ENCODE measurements around the gene RFT1. TPM values are rescaled to one million over a fixed set of nuclear protein-coding genes. Genes with fewer than 3 reads are reported as not detected.

Gene RFT1
- total RNA-seq, 4 donors from 2014 or later, result 9.0 to 19.8 (median 10.8) TPM

GRCh38 chr3:53132347-53132746 lies 2.1 kb upstream of the RFT1 start:
- peak in 1 of 3 donors; percentile 64 for DNase-seq
- Histone ChIP-seq H3K4me1 (peaks cover 3 to 27% (median 5%) of the 10 kb centered on the region in 4 donors), H3K9me3 (no peaks in the 10 kb centered on the region), H3K27ac (no peak overlapping the region), H3K4me3 (no peak overlapping the region), H3K36me3 (no peaks in the 10 kb centered on the region), H3K27me3 (no peaks in the 10 kb centered on the region)
- TF ChIP-seq POLR2A (IDR thresholded peaks at IDR 0.05), result no peak
- TF ChIP-seq, protein P1, sequence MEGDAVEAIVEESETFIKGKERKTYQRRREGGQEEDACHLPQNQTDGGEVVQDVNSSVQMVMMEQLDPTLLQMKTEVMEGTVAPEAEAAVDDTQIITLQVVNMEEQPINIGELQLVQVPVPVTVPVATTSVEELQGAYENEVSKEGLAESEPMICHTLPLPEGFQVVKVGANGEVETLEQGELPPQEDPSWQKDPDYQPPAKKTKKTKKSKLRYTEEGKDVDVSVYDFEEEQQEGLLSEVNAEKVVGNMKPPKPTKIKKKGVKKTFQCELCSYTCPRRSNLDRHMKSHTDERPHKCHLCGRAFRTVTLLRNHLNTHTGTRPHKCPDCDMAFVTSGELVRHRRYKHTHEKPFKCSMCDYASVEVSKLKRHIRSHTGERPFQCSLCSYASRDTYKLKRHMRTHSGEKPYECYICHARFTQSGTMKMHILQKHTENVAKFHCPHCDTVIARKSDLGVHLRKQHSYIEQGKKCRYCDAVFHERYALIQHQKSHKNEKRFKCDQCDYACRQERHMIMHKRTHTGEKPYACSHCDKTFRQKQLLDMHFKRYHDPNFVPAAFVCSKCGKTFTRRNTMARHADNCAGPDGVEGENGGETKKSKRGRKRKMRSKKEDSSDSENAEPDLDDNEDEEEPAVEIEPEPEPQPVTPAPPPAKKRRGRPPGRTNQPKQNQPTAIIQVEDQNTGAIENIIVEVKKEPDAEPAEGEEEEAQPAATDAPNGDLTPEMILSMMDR (IDR thresholded peaks at IDR 0.05), result no peak

DNA sequence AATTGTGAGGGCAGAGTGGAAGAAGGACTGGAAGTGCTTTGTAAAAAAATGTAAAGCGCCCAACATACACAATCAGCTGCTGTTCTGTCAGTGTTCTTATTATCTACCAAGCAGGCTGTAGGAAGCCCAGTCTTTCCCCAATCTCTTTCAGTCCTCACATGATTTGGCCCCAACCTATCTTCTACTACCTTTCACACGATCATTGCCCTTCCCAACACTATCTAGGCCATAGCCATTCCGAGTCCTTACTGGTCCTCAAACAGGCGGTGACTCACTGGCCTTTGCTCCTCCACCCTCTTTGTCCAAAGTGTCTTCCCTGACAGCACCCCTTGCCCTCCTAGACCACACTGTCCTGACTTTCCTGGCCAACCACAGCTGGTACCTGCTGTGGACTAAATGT lies 861 bp upstream of the RFT1 start:
- no peaks in the 10 kb centered on the region for H3K9me3 ChIP-seq
- H3K27me3 ChIP-seq, result no peaks in the 10 kb centered on the region
- H3K36me3 ChIP-seq, result no peaks in the 10 kb centered on the region
- DNase-seq, result peak in 1 of 3 donors; percentile 70
- peak overlapping the region in 2 of 4 donors; percentile 75 to 87 for H3K4me3 ChIP-seq
- TF ChIP-seq, protein P1 (IDR thresholded peaks at IDR 0.05), result no peak
- peak in 1 of 2 donors; percentile 17 for TF ChIP-seq POLR2A (IDR thresholded peaks at IDR 0.05)
- peaks cover 3 to 27% (median 5%) of the 10 kb centered on the region in 4 donors for H3K4me1 ChIP-seq
- peak overlapping the region; percentile 80 to 91 (median 88) for H3K27ac ChIP-seq

- Histone ChIP-seq H3K4me3 (peak overlapping the region; percentile 63 to 87 (median 70)), H3K36me3 (peaks cover 0 to 16% (median 0%) of the 10 kb centered on the region in 3 donors), H3K27ac (peak overlapping the region in 1 of 4 donors; percentile 91), H3K4me1 (peaks cover 3 to 23% (median 5%) of the 10 kb centered on the region in 4 donors), H3K9me3 (no peaks in the 10 kb centered on the region), H3K27me3 (no peaks in the 10 kb centered on the region)
- no peak for DNase-seq
- TF ChIP-seq POLR2A (IDR thresholded peaks at IDR 0.05), result no peak
- TF ChIP-seq, protein P1 (IDR thresholded peaks at IDR 0.05), result no peak
These were observed 891 bp downstream of the RFT1 start for GRCh38 chr3:53129344-53129743.

- no peak for TF ChIP-seq POLR2A (IDR thresholded peaks at IDR 0.05)
- TF ChIP-seq, protein P1 (IDR thresholded peaks at IDR 0.05), result no peak
- no peaks in the 10 kb centered on the region for H3K27me3 ChIP-seq
- peaks cover 0 to 44% (median 0%) of the 10 kb centered on the region in 3 donors for H3K36me3 ChIP-seq
- no peak overlapping the region for H3K27ac ChIP-seq
- peaks cover 3 to 22% (median 5%) of the 10 kb centered on the region in 4 donors for H3K4me1 ChIP-seq
- no peaks in the 10 kb centered on the region for H3K9me3 ChIP-seq
- no peak for DNase-seq
- no peak overlapping the region for H3K4me3 ChIP-seq
These were observed 3.6 kb downstream of the RFT1 start for GRCh38 chr3:53126601-53127000.

DNA sequence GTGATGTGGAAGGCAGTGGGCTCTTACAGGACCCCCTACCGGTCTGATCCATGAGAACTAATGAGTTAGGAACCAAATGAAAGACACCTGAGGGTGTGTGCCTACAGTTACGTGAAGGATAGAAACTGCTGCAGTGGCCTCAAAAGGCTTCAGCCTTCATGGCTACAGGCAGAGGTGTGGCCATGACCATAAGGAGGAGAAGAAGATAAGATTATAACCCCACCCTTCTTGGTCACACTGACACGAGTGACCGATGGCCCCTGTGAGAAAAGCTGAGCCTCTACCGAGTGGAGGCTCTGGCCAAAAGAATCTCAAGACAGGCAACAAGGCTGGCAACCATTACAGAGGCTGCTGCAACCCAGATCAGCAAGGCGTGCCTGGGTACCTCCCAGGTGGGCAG lies 6.3 kb downstream of the RFT1 start:
- no peak for TF ChIP-seq POLR2A (IDR thresholded peaks at IDR 0.05)
- TF ChIP-seq, protein P1 (IDR thresholded peaks at IDR 0.05), result no peak
- H3K4me1 ChIP-seq, result peaks cover 0 to 3% (median 0%) of the 10 kb centered on the region in 4 donors
- no peak for DNase-seq
- peaks cover 0 to 68% (median 0%) of the 10 kb centered on the region in 3 donors for H3K36me3 ChIP-seq
- no peaks in the 10 kb centered on the region for H3K27me3 ChIP-seq
- H3K9me3 ChIP-seq, result no peaks in the 10 kb centered on the region
- no peak overlapping the region for H3K27ac ChIP-seq
- no peak overlapping the region for H3K4me3 ChIP-seq

DNA sequence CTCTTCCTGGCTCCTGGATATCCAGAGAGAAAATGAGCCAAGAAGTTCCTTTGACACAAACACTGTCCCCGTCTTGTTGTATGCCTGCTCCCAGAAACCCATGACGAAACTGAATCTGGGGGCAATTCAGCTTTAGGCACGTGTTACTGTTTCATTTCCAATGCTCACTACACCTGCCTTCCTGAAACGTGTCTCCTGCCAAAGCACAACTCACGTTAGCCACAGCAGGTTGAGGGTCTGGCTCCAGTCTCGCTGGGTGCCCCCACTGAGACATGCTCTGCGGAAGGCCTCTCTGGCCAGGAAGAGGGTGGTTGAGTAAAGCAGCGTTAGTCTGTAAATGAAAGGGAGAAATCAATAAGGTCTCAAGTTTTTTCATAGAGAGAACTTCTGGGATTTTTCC lies 6.7 kb downstream of the RFT1 start:
- Histone ChIP-seq H3K9me3 (no peaks in the 10 kb centered on the region), H3K27ac (no peak overlapping the region), H3K27me3 (no peaks in the 10 kb centered on the region), H3K36me3 (peaks cover 0 to 72% (median 0%) of the 10 kb centered on the region in 3 donors), H3K4me1 (no peaks in the 10 kb centered on the region), H3K4me3 (no peak overlapping the region)
- no peak for DNase-seq
- TF ChIP-seq POLR2A (IDR thresholded peaks at IDR 0.05), result no peak
- TF ChIP-seq, protein P1 (IDR thresholded peaks at IDR 0.05), result no peak
